ENCODE results near the gene HCN1. TPM values are rescaled to one million over a fixed set of nuclear protein-coding genes. Genes with fewer than 3 reads are reported as not detected.
"Not testable (repeated sequence)": the region's sequence is repeated elsewhere in the genome, so short reads cannot be mapped to it uniquely, and the experiment has no call there.

HCN1 gene
- total RNA-seq, 1 donor from 2014 or later, result 0.12 TPM

DNA sequence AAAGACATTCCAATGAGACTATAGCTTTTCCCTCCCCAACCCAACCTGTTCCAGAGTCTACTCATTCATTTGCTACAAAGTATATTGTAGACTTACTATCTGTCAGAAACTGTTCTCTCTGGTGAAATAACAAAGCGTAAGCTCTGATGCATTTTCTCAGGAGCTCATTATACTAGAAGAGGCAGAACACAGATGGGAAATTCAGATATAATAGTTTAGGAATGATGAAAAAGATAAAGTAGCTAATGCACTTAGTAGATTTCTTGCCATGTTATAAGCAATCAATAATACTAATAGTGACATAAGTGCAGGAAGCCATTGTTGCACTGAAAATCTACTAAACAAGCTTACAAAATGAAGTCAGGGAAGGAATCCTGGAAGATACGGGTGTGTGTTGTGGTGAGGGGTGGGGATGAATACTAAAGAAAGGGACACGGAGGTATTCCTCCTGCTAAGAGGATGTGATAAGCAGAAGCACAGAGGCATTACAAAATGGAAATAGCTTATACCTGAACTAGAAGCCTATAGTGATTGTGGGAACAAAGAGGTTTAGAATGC lies 78.2 kb downstream of the HCN1 start:
- DNase-seq (ENCODE audit: low spot score), result no peak

DNA sequence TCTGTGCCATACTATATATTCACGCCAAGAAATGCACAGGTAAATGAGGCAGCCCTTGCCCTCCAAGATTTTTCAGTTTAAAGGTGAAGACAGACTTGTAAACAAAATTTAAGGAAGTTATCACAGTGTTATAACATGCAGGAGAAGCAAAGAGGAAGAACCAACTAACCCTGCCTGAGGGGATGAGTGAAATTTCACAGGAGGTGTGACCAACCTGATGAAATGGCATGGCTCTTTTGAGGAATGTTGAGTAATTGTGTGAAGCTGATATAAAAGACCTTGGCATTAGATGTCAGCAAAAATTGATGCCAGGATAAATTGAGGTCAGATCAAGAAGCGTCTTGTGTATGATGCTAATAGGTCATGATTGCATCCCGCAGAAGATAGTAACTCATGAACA lies 86.5 kb downstream of the HCN1 start:
- no peak for DNase-seq (ENCODE audit: low spot score)

GRCh38 chr5:45604092-45604491 lies 92.1 kb downstream of the HCN1 start:
- DNase-seq (ENCODE audit: low spot score), result no peak

- DNase-seq (ENCODE audit: low spot score), result no peak
Observed at GRCh38 chr5:45601424-45601823, 94.8 kb downstream of the HCN1 start.

GRCh38 chr5:45596320-45596719 lies 99.9 kb downstream of the HCN1 start:
- no peak for DNase-seq (ENCODE audit: low spot score)

DNA sequence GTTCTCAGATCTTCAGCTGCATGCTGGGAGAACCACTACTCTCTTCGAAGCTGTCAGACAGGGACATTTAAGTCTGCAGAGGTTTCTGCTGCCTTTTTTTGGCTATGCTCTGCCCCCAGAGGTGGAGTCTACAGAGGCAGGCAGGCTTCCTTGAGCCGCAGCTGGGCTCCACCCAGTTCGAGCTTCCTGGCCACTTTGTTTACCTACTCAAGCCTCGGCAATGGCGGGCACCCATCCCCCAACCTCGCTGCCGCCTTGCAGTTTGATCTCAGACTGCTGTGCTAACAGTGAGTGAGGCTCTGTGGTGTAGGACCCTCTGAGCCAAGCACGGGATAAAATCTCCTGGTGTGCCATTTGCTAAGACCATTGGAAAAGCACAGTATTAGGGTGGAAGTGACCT lies 110.2 kb downstream of the HCN1 start:
- DNase-seq (ENCODE audit: low spot score), result not testable (repeated sequence)

GRCh38 chr5:45578270-45578669 lies 117.9 kb downstream of the HCN1 start:
- DNase-seq (ENCODE audit: low spot score), result no peak

DNA sequence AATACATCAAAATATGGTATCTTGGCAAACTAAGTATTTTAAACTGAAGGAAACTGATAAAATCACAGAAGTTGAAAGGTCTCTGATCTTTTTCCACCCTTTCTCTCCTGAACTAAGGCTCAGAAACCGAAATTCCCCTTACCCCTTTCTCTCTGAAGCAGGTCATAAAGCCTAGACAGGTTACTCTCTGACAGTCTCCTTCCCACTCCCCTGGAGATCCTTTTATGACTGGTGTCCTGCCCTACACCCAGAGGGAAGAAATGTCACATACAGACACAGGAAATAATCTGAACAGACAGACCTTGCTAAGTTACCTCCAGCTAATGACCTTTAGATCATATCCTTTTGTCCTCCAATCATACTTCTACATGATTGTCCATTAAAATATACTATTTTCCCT lies 127.4 kb downstream of the HCN1 start:
- DNase-seq (ENCODE audit: low spot score), result no peak

GRCh38 chr5:45542421-45542820 lies 153.8 kb downstream of the HCN1 start:
- DNase-seq (ENCODE audit: low spot score), result no peak

DNA sequence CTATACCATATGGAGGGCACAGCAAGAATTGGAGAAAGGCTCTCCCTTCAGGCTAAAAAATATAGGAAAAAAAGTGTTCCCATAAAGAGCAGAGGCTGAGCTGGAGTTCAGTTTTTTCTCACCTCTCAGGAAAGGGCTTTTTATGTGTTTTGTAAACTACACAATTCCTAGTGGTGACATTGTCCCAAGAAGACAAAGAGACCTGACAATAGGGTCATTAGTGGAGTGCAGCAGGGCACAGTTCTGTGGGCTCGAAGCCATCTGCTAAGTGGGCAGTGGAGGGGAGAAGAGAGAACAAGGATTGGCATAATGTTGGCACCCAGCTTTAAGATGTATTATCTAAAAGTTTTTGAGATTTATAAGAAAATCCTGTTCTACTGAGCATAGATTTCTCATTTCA lies 162.5 kb downstream of the HCN1 start:
- no peak for DNase-seq (ENCODE audit: low spot score)

GRCh38 chr5:45532826-45533624 lies 163.2 kb downstream of the HCN1 start:
- no peak for DNase-seq (ENCODE audit: low spot score)

- DNase-seq (ENCODE audit: low spot score), result peak; percentile 51
Observed at GRCh38 chr5:45521067-45521466, 175.1 kb downstream of the HCN1 start.

- DNase-seq (ENCODE audit: low spot score), result no peak
Observed at GRCh38 chr5:45512521-45512920, 183.7 kb downstream of the HCN1 start.

- no peak for DNase-seq (ENCODE audit: low spot score)
Observed at GRCh38 chr5:45509371-45509770, 186.8 kb downstream of the HCN1 start.

DNA sequence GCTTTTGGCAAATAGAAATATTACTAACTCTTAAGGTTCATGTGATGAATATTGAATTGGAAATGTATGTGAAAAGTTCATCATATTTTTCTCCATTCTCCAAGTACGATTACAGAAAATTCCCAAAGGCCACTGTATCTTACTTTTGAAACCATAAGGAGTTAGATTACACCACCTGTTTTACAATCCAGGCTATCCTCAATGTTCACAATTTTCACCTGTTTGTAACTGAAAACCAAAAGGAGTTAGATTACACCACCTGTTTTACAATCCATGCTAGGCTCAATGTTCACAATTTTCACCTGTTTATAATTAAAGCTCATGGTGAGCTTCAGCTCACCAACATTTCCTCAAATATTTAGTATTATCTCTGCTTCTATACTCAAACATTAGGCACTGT lies 188.0 kb downstream of the HCN1 start:
- no peak for DNase-seq (ENCODE audit: low spot score)

DNA sequence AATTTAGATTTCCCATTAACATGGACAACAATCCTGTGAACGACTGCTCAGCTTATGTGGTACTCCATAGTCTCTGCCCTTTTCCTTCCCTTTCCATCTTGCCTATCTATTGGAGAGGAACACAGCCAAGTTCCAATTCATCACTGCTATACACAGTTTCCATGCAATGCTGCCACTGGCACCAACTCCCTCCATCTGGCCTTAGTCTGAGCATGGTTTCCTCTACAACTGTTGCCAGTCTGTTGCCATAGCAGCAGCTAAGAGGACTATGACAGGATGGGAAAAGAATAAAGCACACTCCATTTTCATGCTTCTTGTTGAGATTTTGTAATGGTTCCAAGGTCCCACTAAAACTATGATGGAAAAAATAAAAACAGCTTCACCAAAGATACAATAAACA lies 189.0 kb downstream of the HCN1 start:
- DNase-seq (ENCODE audit: low spot score), result no peak

GRCh38 chr5:45499006-45499405 lies 197.2 kb downstream of the HCN1 start:
- DNase-seq (ENCODE audit: low spot score), result not testable (repeated sequence)

DNA sequence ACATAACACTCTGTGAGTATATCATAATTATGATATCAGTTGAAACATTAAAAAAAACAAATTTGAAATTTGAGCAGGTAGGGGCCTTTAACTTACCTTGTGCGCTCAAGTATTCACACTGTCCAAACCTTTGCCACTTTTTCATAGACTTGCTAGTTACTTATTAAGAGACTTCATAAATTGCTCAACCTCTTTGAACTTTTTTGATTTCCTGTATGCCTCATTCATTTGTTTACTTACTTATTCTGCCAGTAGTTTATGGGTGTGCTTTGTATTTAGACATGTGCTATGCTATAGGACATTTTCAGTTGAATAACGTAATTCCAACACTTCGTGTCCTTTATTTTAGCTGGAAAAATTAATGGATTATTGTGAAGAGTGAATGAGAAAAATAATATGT lies 204.8 kb downstream of the HCN1 start:
- DNase-seq (ENCODE audit: low spot score), result no peak

DNA sequence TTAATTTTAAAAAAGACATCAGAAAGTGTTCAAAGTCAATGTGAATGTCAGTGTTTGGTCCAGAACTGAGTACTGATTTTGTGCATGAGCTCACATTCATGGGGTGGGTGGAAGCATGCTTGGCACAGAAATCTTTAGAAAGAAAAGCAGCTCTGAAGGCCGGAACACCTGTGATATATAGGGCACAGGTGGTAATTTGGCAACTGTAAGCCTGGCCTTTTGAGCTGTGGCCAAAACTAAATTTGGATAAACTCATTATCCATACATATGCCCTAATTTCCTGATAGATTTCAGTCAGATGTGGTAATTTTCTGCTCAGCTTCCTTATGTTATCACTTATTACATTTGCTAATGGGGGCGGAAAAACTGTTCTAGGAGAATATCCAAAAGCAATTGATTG lies 211.4 kb downstream of the HCN1 start:
- DNase-seq (ENCODE audit: low spot score), result no peak

DNA sequence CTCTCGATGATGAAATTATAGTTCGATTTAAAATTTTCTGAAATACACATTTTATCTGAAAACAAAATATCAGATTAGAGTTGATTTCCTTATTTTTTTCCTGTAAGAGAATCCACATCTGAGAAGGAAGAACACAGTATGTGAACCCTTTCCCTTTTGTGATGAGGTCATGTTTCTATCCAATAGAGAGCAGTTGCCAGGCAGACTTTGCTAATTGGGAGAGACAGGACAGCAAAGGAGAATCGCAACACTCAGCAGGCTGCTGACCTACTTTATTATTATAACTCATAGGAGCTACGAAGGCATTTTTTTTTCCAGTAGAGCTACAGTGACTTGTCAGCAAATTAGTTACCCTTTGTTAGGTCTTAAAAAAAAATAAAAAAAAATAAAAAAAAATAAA lies 242.1 kb downstream of the HCN1 start:
- DNase-seq (ENCODE audit: low spot score), result peak; percentile 12

DNA sequence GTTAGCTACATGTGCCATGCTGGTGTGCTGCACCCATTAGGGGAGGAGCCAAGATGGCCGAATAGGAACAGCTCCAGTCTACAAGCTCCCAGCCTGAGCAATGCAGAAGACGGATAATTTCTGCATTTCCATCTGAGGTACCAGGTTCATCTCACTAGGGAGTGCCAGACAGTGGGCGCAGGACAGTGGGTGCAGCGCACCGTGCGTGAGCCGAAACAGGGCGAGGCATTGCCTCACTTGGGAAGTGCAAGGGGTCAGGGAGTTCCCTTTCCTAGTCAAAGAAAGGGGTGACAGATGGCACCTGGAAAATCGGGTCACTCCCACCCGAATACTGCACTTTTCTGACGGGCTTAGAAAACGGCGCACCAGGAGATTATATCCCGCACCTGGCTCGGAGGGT lies 251.3 kb downstream of the HCN1 start:
- DNase-seq (ENCODE audit: low spot score), result not testable (repeated sequence)

- no peak for DNase-seq (ENCODE audit: low spot score)
Observed at GRCh38 chr5:45440466-45440865, 255.7 kb downstream of the HCN1 start.

DNA sequence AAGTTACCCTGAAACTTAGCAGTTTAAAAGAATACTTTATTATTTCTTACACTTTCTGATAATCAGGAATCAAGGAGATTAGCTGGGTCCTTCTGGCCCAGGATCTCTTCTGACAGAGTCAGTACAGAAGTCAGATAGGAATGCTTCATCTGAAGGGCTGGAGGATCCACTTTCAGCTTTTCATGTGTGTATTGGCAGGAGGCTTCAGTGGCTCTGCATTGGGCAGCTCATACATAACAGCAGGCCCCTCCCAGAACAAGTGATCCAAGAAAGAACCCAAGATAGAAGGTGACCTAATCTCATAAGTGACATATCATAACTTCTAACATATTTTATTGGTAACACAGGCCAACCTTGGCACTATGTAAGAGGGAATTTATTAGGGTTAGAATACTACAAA lies 258.4 kb downstream of the HCN1 start:
- no peak for DNase-seq (ENCODE audit: low spot score)
